GM12801 (cell line): ENCODE measurements around the gene KIFC1.

Source experiments
- TF ChIP-seq, protein P1 (sequence below): IDR thresholded peaks from one replicate; pipeline ENCODE4 v1.5.1; 2011; ENCODE audit warnings: control low read depth; ENCODE audit not compliant: insufficient read length; ENCODE audit errors: extremely low read depth

KIFC1 gene, protein sequence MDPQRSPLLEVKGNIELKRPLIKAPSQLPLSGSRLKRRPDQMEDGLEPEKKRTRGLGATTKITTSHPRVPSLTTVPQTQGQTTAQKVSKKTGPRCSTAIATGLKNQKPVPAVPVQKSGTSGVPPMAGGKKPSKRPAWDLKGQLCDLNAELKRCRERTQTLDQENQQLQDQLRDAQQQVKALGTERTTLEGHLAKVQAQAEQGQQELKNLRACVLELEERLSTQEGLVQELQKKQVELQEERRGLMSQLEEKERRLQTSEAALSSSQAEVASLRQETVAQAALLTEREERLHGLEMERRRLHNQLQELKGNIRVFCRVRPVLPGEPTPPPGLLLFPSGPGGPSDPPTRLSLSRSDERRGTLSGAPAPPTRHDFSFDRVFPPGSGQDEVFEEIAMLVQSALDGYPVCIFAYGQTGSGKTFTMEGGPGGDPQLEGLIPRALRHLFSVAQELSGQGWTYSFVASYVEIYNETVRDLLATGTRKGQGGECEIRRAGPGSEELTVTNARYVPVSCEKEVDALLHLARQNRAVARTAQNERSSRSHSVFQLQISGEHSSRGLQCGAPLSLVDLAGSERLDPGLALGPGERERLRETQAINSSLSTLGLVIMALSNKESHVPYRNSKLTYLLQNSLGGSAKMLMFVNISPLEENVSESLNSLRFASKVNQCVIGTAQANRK

DNA sequence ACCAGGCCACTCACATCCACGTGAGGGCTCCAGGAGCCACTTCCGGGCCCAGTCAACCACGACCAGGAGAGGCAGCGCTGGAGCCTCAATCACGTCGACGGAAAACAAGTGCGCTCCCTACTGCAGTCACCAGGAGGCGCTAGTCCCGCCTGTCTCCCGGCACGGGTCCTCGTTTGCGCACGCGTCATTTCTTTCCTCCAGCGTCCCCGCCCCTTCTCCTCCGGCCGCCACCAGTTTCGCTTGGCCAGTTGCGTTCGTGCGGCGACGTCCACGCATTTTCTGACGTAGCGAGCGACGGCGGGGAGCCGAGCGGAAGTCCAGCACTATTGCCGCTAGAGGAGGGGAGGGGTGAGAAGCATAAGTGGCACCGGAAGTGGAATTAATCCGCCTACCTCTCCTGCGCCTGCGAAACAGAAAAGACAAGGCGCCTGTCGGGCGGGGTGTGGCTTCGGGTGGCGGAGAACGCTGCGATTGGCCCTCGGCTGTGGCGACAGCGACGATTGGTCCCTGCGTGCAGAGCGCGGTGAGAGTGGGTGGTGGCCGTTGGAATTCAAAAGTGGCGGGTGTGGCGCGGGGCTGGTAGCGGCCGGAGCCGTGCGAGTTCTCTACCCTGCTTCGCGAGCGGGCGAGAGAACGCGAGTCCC, at the start of gene KIFC1:
TSS of gene KIFC1 (plus strand) at position 546 of the 644 bp plus-strand sequence. CDS start 163 bp downstream, outside the sequence.
- TF ChIP-seq, protein P1, sequence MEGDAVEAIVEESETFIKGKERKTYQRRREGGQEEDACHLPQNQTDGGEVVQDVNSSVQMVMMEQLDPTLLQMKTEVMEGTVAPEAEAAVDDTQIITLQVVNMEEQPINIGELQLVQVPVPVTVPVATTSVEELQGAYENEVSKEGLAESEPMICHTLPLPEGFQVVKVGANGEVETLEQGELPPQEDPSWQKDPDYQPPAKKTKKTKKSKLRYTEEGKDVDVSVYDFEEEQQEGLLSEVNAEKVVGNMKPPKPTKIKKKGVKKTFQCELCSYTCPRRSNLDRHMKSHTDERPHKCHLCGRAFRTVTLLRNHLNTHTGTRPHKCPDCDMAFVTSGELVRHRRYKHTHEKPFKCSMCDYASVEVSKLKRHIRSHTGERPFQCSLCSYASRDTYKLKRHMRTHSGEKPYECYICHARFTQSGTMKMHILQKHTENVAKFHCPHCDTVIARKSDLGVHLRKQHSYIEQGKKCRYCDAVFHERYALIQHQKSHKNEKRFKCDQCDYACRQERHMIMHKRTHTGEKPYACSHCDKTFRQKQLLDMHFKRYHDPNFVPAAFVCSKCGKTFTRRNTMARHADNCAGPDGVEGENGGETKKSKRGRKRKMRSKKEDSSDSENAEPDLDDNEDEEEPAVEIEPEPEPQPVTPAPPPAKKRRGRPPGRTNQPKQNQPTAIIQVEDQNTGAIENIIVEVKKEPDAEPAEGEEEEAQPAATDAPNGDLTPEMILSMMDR: peak; percentile 65

DNA sequence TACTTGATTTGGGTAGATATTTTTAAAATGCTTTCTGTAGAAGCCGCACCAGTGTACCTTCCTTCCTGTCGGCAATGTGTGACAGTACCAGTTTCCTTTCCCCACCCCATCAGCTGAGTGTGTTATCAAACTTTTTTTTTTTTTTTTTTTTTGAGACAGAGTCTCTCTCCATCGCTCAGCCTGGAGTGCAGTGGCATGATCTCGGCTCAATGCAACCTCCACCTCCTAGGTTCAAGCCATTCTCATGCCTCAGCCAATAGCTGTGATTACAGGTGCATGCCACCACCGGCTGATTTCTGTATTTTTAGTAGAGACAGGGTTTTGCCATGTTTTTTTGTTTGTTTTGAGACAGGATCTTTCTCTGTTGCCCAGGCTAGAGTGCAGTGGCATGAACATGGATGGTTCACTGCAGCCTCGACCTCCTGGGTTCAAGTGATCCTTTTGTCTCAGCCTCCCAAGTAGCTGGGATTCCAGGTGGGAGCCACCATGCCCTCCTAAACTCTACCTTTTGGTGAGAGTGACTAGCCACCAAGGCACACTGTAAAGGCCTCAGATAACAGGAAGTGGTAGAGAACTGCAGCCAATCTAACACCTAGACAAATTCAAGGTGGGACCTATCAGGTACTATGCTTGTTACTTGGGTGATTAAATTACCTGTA, 47.5 kb upstream of the KIFC1 start:
- TF ChIP-seq, protein P1: no peak

DNA sequence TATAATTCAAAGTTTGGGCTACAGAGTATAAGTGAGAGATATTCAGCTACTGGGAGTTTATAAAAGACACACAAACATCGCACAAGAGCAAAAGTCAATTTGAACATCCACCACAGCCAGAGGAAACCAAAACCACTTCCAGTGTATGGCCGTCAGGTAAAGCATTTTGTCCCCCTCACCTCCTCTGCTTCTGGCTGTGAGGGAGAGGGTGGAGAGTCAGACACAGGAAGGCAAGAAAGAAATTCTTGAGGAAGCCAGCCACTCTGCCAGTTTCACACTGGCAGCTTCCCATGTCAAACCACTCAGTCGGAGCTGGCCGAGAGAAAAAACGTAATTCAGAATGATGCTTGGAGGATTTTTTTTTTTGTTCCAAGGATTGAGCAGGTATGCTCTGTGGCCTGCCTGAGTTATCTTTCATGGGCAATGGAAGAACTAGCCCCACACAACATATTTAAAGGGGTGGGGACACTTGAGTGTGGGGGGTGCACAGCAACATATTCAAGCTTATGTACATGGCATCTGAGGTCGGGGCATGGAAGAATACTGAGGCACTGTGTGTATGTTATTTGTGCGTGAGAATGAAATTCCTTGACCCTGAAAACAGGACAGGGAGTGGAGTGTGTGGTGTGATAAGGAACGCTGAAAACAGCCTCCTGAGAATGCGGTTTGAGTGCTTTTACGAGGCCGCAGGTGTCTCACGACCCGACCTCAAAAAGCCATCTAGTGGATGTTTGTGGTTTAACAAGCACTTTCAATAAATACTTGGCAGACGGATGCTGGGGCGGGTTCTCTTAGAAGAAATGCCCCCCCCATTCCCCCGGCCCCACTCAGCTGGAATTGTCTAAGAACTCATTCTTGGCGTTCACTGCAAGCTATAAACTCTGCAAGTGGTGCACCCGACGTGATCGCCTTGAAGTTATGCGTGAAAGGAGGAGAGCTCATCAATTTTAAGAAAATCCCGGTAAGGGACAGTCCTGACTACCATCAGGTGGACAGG, 46.6 kb upstream of the KIFC1 start:
- TF ChIP-seq, protein P1: no peak

DNA sequence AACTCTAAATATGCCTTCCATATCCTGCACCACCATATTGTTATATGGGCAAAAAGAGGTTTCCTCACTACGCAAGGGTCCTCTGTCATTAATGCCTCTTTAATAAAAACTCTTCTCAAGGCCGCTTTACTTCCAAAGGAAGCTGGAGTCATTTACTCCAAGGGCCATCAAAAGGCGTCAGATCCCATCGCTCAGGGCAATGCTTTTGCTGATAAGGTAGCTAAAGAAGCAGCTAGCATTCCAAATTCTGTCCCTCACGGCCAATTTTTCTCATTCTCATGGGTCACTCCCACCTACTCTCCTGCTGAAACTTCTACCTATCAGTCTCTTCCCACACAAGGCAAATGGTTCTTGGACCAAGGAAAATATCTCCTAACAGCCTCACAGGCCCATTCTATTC, 43.8 kb upstream of the KIFC1 start:
- TF ChIP-seq, protein P1: no peak

DNA sequence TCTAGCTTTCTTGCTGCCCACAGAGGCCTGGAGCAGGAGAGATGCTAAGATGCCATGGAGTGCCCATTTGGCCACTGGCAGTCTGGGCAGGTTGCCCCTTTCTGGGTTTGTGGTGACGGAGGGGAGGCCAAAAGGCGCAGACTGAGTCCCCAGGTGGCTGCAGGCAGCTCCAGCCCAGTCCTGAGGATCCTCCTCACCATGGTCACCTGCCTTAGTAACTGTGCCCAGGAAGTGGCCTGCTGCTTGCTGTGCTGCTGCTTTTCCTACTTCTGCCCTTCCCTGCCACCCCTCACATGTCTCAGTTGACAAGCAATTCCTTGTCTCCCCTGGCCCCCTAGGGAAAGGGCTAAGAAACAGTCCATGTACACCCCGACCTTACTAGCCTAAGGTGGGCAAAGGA, 35.3 kb upstream of the KIFC1 start:
- TF ChIP-seq, protein P1: no peak

DNA sequence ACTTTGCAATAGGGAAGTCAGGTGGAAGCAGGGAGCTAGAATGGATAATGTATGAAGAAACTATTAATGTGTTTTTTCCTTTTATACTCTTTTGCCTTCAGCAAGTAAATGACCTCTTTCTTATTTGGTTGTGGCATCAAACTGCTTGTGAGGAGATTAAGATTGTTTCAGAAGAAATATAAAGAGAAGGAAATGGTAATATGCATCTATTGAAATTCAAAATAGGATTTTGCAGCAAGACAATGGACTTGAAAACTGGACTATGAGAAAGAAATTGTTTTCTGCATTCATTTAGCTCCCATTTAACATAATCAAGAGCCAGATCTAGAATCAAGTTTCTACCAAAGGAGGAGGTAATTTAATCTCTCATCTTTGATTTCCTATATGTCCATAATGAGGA, 32.3 kb upstream of the KIFC1 start:
- TF ChIP-seq, protein P1: no peak
